Gastroesophageal sphincter (tissue), 3 donors: ENCODE results near the gene CRIM1.

ENCODE experiments used
- EP300 ChIP-seq: sonication (generic); formaldehyde crosslinking; IDR thresholded peaks from one replicate; pipeline ENCODE4 v1.6.1; 2017; ENCODE audit warnings: antibody characterized with exemption, mild to moderate bottlenecking
- POLR2AphosphoS5 ChIP-seq: sonication (generic); formaldehyde crosslinking; IDR thresholded peaks from one replicate; pipeline ENCODE4 v1.6.1; 2017; ENCODE audit warnings: antibody characterized with exemption
- TF ChIP-seq, protein P1 (sequence below), 4 experiments: fragments of 200-600 bp in 2 of 4; fragments of 450-650 bp in 2 of 4; sonication (generic) in 1 of 4; IDR thresholded peaks; one replicate each; pipeline ENCODE4 v1.5.1; 2017 to 2019; ENCODE audit warnings: antibody characterized with exemption in 4 of 4, mild to moderate bottlenecking in 2 of 4, moderate library complexity in 2 of 4

DNA sequence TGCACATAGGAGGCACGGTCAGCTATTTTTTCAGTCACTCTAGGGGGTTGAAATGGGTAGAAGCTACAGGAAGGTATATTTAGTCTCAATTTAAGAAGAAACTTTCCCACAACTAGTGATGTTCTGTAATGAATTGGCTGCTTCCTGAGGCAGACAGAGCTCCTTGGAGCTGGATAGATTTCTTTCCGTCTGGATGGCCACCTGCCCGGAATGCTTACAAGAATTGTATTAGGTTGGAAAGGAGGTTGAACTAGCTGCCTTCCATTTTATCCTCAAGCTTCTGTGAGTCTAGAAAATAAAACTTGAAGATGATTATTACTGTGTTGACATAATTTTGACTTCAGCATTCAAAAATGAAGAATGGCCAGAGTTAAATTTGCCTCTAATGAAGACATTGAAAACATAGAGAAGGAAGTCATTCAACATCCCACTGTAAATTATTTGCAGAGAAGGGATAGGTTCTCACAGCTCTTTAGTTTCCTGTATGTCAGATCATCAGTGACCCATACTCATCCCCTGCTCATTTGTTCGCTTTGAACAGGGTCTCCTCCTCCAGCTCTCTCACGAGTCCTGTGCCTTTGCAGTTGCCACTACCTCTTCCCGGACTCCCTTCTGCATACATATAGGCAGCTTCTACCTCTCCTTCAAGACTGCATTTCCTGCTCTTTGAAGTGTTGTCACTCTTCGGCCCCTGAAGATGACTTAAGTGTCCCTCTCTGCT, 88.8 kb downstream of the CRIM1 start:
- no peak for TF ChIP-seq EP300
- TF ChIP-seq, protein P1, sequence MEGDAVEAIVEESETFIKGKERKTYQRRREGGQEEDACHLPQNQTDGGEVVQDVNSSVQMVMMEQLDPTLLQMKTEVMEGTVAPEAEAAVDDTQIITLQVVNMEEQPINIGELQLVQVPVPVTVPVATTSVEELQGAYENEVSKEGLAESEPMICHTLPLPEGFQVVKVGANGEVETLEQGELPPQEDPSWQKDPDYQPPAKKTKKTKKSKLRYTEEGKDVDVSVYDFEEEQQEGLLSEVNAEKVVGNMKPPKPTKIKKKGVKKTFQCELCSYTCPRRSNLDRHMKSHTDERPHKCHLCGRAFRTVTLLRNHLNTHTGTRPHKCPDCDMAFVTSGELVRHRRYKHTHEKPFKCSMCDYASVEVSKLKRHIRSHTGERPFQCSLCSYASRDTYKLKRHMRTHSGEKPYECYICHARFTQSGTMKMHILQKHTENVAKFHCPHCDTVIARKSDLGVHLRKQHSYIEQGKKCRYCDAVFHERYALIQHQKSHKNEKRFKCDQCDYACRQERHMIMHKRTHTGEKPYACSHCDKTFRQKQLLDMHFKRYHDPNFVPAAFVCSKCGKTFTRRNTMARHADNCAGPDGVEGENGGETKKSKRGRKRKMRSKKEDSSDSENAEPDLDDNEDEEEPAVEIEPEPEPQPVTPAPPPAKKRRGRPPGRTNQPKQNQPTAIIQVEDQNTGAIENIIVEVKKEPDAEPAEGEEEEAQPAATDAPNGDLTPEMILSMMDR (IDR thresholded peaks at IDR 0.05): no peak
- TF ChIP-seq POLR2AphosphoS5: no peak
